H9 (cell line): ENCODE results near the gene CMTM8. TPM values are rescaled to one million over a fixed set of nuclear protein-coding genes. Genes with fewer than 3 reads are reported as not detected.

Experiments used
- DNase-seq: peaks from one replicate; pipeline ENCODE4 v3.0.0-alpha.2; 2017
- H2AFZ ChIP-seq: one replicate; pipeline ENCODE4 v1.6.1; 2013; ENCODE audit warnings: mild to moderate bottlenecking, low read length, control low read depth, moderate library complexity
- H2AK5ac ChIP-seq: 2 replicates; pipeline ENCODE4 v1.6.1; 2013; ENCODE audit warnings: low read length, control low read depth, mixed read lengths; ENCODE audit not compliant: insufficient read length
- H2BK120ac ChIP-seq: one replicate; pipeline ENCODE4 v1.6.1; 2013; ENCODE audit warnings: low read depth, mild to moderate bottlenecking, low read length, control low read depth, inconsistent platforms; ENCODE audit not compliant: poor library complexity, severe bottlenecking
- H2BK12ac ChIP-seq: 2 replicates; pipeline ENCODE4 v1.6.1; 2013; ENCODE audit warnings: low read length, control low read depth, mixed read lengths, low read depth; ENCODE audit not compliant: insufficient read length
- H2BK15ac ChIP-seq: 2 replicates; pipeline ENCODE4 v1.6.1; 2013; ENCODE audit warnings: low read depth, low read length, control low read depth
- H2BK20ac ChIP-seq: one replicate; pipeline ENCODE4 v1.6.1; 2013; ENCODE audit warnings: low read depth, mild to moderate bottlenecking, low read length, control low read depth, inconsistent platforms; ENCODE audit not compliant: poor library complexity, severe bottlenecking
- H2BK5ac ChIP-seq: 2 replicates; pipeline ENCODE4 v1.6.1; 2013; ENCODE audit warnings: low read length, control low read depth, mixed read lengths; ENCODE audit not compliant: insufficient read length
- H3K14ac ChIP-seq: 2 replicates; pipeline ENCODE4 v1.6.1; 2013; ENCODE audit warnings: low read length, control low read depth; ENCODE audit not compliant: insufficient read depth
- H3K18ac ChIP-seq: 2 replicates; pipeline ENCODE4 v1.6.1; 2013; ENCODE audit warnings: low read depth, mild to moderate bottlenecking, mixed read lengths, low read length, control low read depth; ENCODE audit not compliant: insufficient read length
- H3K23ac ChIP-seq: 2 replicates; pipeline ENCODE4 v1.6.1; 2013; ENCODE audit warnings: low read length, control low read depth, mixed read lengths, low read depth; ENCODE audit not compliant: insufficient read length
- H3K23me2 ChIP-seq: 2 replicates; pipeline ENCODE4 v1.6.1; 2013; ENCODE audit warnings: low read depth, mild to moderate bottlenecking, mixed read lengths, low read length, control low read depth; ENCODE audit not compliant: insufficient read length, poor library complexity, severe bottlenecking
- H3K27ac ChIP-seq: 2 replicates; pipeline ENCODE4 v1.5.1; 2013; ENCODE audit warnings: low read length, control low read depth, mixed read lengths, low read depth; ENCODE audit not compliant: insufficient read length
- H3K27me3 ChIP-seq: 2 replicates; pipeline ENCODE4 v1.6.1; 2013; ENCODE audit warnings: low read length, control low read depth, inconsistent platforms; ENCODE audit not compliant: insufficient read depth
- H3K4ac ChIP-seq: 2 replicates; pipeline ENCODE4 v1.6.1; 2013; ENCODE audit warnings: low read depth, mild to moderate bottlenecking, control low read depth, inconsistent platforms, low read length, moderate library complexity
- H3K4me1 ChIP-seq: 2 replicates; pipeline ENCODE4 v1.6.1; 2013; ENCODE audit warnings: low read length, control low read depth, inconsistent platforms; ENCODE audit not compliant: insufficient read depth
- H3K4me2 ChIP-seq: 2 replicates; pipeline ENCODE4 v1.6.1; 2013; ENCODE audit warnings: low read length, control low read depth, mixed read lengths; ENCODE audit not compliant: insufficient read length, insufficient read depth
- H3K56ac ChIP-seq: 2 replicates; pipeline ENCODE4 v1.6.1; 2013; ENCODE audit warnings: low read depth, mild to moderate bottlenecking, mixed read lengths, low read length, control low read depth; ENCODE audit not compliant: insufficient read length
- H3K79me1 ChIP-seq: 2 replicates; pipeline ENCODE4 v1.6.1; 2013; ENCODE audit warnings: low read depth, mild to moderate bottlenecking, moderate library complexity, low read length, control low read depth, inconsistent platforms; ENCODE audit not compliant: insufficient read depth, poor library complexity, severe bottlenecking
- H3K79me2 ChIP-seq: 2 replicates; pipeline ENCODE4 v1.6.1; 2013; ENCODE audit warnings: low read length, control low read depth, inconsistent platforms; ENCODE audit not compliant: insufficient read depth
- H3K9ac ChIP-seq: 2 replicates; pipeline ENCODE4 v1.6.1; 2013; ENCODE audit warnings: low read length, control low read depth, mixed read lengths; ENCODE audit not compliant: insufficient read length; ENCODE audit errors: extremely low read depth
- H3K9me3 ChIP-seq: one replicate; pipeline ENCODE4 v1.6.1; 2013; ENCODE audit warnings: low read depth, low read length, inconsistent platforms; ENCODE audit not compliant: control insufficient read depth
- H3T11ph ChIP-seq: one replicate; pipeline ENCODE4 v1.6.1; 2013; ENCODE audit warnings: mild to moderate bottlenecking, low read length, control low read depth, inconsistent platforms
- H4K20me1 ChIP-seq: one replicate; pipeline ENCODE4 v1.6.1; 2013; ENCODE audit not compliant: control insufficient read depth, insufficient read length, insufficient read depth
- H4K5ac ChIP-seq: 2 replicates; pipeline ENCODE4 v1.6.1; 2013; ENCODE audit warnings: low read depth, mild to moderate bottlenecking, mixed read lengths, low read length, control low read depth; ENCODE audit not compliant: insufficient read length
- H4K8ac ChIP-seq: replicated peaks from 2 replicates; pipeline ENCODE4 v1.6.1; 2013; ENCODE audit warnings: low read length, control low read depth, mixed read lengths, low read depth; ENCODE audit not compliant: insufficient read length
- H4K91ac ChIP-seq: 2 replicates; pipeline ENCODE4 v1.6.1; 2013; ENCODE audit warnings: low read depth, mild to moderate bottlenecking, moderate library complexity, mixed read lengths, low read length, control low read depth; ENCODE audit not compliant: insufficient read length
- H3K27ac Mint-ChIP-seq, 3 experiments: 2 replicates in 2 of 3; 3 replicates in 1 of 3; pipeline ENCODE4 v1.8.0; 2020 to 2021; ENCODE audit warnings: mixed read lengths in 3 of 3, mild to moderate bottlenecking in 1 of 3, moderate library complexity in 1 of 3
- H3K27me3 Mint-ChIP-seq: 2 replicates; pipeline ENCODE4 v1.8.0; 2021; ENCODE audit warnings: low read depth, mild to moderate bottlenecking, moderate library complexity, mixed read lengths
- H3K36me3 Mint-ChIP-seq, 3 experiments: 2 replicates in 2 of 3; 3 replicates in 1 of 3; pipeline ENCODE4 v1.8.0; 2020 to 2021; ENCODE audit warnings: low read depth in 3 of 3, mixed read lengths in 3 of 3; ENCODE audit not compliant: insufficient read depth in 1 of 3
- H3K4me1 Mint-ChIP-seq, 2 experiments: 2 replicates each; pipeline ENCODE4 v1.8.0; 2020; ENCODE audit warnings: mixed read lengths in 2 of 2
- H3K4me3 Mint-ChIP-seq, 2 experiments: 2 replicates in 1 of 2; 3 replicates in 1 of 2; pipeline ENCODE4 v1.8.0; 2020 to 2021; ENCODE audit warnings: mild to moderate bottlenecking in 2 of 2, mixed read lengths in 2 of 2, moderate library complexity in 1 of 2
- H3K9me3 Mint-ChIP-seq, 2 experiments: 2 replicates in 1 of 2; 3 replicates in 1 of 2; pipeline ENCODE4 v1.8.0; 2020; ENCODE audit warnings: mild to moderate bottlenecking in 2 of 2, mixed read lengths in 2 of 2, moderate library complexity in 1 of 2
- CTCF ChIP-seq: fragments of 200-600 bp; sonication (generic); conservative IDR thresholded peaks from 3 replicates; pipeline ENCODE4 v1.8.0; 2021; ENCODE audit warnings: antibody characterized with exemption, mild to moderate bottlenecking
- WGBS: extraction: QIAGEN DNeasy Blood & Tissue Kit; methylation state at CpG from one replicate; pipeline ENCODE4 v1.1.7; 2013; ENCODE audit warnings: missing lambda C conversion rate, low lambda C conversion rate, mixed read lengths; ENCODE audit not compliant: insufficient read length; ENCODE audit errors: extremely low coverage; 5-methylcytosine and 5-hydroxymethylcytosine counted together
- total RNA-seq: library from RNA; stranded (reverse); gene quantifications from 2 replicates; pipeline ENCODE4 v1.2.1, GENCODE V29; 2021

The CMTM8 gene
- total RNA-seq, 1 experiment from 2014 or later: 4.0 TPM

DNA sequence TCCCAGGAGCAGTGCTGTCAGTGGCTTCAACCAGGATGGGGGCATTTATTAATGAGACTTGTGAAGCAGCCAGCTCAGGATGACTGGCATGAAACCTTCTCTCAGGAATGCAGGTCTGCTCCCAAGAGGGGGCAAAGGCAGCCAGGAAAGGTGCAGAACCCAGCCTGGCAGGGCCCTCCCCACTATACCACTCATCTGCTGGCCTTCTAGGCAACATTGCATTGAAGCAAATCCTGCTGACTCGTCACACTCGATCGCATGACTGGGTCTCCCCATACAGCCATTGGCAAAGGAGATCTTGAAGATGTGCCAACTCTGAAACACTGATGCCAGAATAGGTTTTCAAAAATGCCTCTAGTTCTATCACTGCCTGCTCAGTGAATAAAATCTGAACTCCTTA lies 87.4 kb downstream of the CMTM8 start:
- H3K9ac ChIP-seq: no peak overlapping the region
- H3K23ac ChIP-seq: no peak overlapping the region
- Mint-ChIP-seq H3K4me3 (peak overlapping the region in 1 of 2 experiments; percentile 30; a peak in 1 of 5 replicates), H3K27ac (peak overlapping the region; percentile 16 to 95 (median 42); a peak in 4 of 7 replicates), H3K36me3 (no peaks in the 10 kb centered on the region; a peak in 1 of 7 replicates), H3K9me3 (no peaks in the 10 kb centered on the region), H3K27me3 (no peaks in the 10 kb centered on the region), H3K4me1 (peaks cover 45 to 55% of the 10 kb centered on the region in 2 experiments)
- H2BK120ac ChIP-seq: no peak overlapping the region
- no peak overlapping the region for H3K56ac ChIP-seq
- no peak overlapping the region for H3K18ac ChIP-seq
- no peak overlapping the region for H4K5ac ChIP-seq
- H2AK5ac ChIP-seq: no peak overlapping the region
- no peak overlapping the region for H2BK15ac ChIP-seq
- no peak overlapping the region for H4K8ac ChIP-seq
- H3K9me3 ChIP-seq: no peaks in the 10 kb centered on the region
- no peak overlapping the region for H2BK20ac ChIP-seq
- H3K14ac ChIP-seq: no peak overlapping the region
- H3K4ac ChIP-seq: no peak overlapping the region
- no peaks in the 10 kb centered on the region for H3K79me1 ChIP-seq
- H2BK5ac ChIP-seq: no peak overlapping the region
- H4K91ac ChIP-seq: no peak overlapping the region
- no peaks in the 10 kb centered on the region for H3K23me2 ChIP-seq
- no peak for DNase-seq
- no peaks in the 10 kb centered on the region for H4K20me1 ChIP-seq
- H3K27ac ChIP-seq: no peak overlapping the region
- H3K4me1 ChIP-seq: peaks cover 6% of the 10 kb centered on the region; the same call in 1 of the 2 replicates
- H3K4me2 ChIP-seq: no peak overlapping the region
- WGBS: no CpG with 5 or more reads among the region's 3 CpGs
- TF ChIP-seq CTCF: no peak
- no peaks in the 10 kb centered on the region for H3K27me3 ChIP-seq
- H2BK12ac ChIP-seq: no peak overlapping the region
- H2AFZ ChIP-seq: no peak overlapping the region
- no peak overlapping the region for H3T11ph ChIP-seq
- H3K79me2 ChIP-seq: no peaks in the 10 kb centered on the region
